Ectodermal cell (in vitro differentiated cells): ENCODE data around the gene OR4K17. TPM values are rescaled to one million over a fixed set of nuclear protein-coding genes. Genes with fewer than 3 reads are reported as not detected.
"Not testable (repeated sequence)": the region's sequence is repeated elsewhere in the genome, so short reads cannot be mapped to it uniquely, and the experiment has no call there.

ENCODE experiments used
- H3K27ac ChIP-seq: 2 replicates; pipeline ENCODE4 v1.7.0; 2013; ENCODE audit warnings: mild to moderate bottlenecking, low read depth, low read length; ENCODE audit not compliant: insufficient read depth, poor library complexity, severe bottlenecking
- H3K27me3 ChIP-seq: 2 replicates; pipeline ENCODE4 v1.7.0; 2013; ENCODE audit warnings: mild to moderate bottlenecking, low read length; ENCODE audit not compliant: insufficient read depth, control insufficient read depth, poor library complexity, severe bottlenecking
- H3K36me3 ChIP-seq: one replicate; pipeline ENCODE4 v1.7.0; 2013; ENCODE audit warnings: low read length; ENCODE audit not compliant: control insufficient read depth, insufficient read depth
- H3K4me1 ChIP-seq: one replicate; pipeline ENCODE4 v1.7.0; 2013; ENCODE audit warnings: low read length; ENCODE audit not compliant: control insufficient read depth, insufficient read depth
- H3K4me3 ChIP-seq: 2 replicates; pipeline ENCODE4 v1.7.0; 2013; ENCODE audit warnings: low read depth, low read length, control low read depth; ENCODE audit not compliant: insufficient read depth
- H3K9me3 ChIP-seq: 2 replicates; pipeline ENCODE4 v1.7.0; 2013; ENCODE audit warnings: mild to moderate bottlenecking, low read length, moderate library complexity; ENCODE audit not compliant: control insufficient read depth
- WGBS, 2 experiments: methylation state at CpG; one replicate each; pipeline ENCODE4 v1.1.7; 2013; ENCODE audit warnings: missing lambda C conversion rate in 2 of 2; 5-methylcytosine and 5-hydroxymethylcytosine counted together
- polyA plus RNA-seq, 4 experiments: library from polyadenylated mRNA; stranded (reverse); fragments of 50-300 nt; gene quantifications; one replicate each; pipeline ENCODE4 v1.2.3, GENCODE V29; 2013

Gene OR4K17, protein sequence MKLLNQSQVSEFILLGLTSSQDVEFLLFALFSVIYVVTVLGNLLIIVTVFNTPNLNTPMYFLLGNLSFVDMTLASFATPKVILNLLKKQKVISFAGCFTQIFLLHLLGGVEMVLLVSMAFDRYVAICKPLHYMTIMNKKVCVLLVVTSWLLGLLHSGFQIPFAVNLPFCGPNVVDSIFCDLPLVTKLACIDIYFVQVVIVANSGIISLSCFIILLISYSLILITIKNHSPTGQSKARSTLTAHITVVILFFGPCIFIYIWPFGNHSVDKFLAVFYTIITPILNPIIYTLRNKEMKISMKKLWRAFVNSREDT
- not detected for polyA plus RNA-seq (2013, experiment 1 of 4)
- polyA plus RNA-seq (2013, experiment 2 of 4), result not detected
- not detected for polyA plus RNA-seq (2013, experiment 3 of 4)
- not detected for polyA plus RNA-seq (2013, experiment 4 of 4)

DNA sequence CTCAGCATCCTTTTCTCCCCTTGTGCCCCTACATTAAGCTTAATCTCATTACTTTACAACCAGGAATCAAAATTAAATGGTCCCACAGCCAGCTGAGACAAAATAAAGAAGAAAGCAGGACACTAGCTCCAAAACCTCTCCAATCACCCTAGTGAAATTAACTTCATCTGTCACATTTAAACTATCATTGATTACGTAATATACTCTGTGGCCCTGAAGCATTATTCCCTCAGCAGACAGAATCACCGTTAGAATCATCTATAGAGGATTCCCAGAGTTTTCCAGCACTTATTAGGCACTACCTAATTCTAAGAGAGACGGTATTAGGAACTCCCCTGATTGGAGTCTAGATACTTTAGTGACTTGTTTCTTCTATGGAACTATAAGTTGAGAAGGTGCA lies at the start of gene OR4K17:
Gene OR4K17 (plus strand): TSS at position 302 of the 400 bp plus-strand sequence. CDS start 6,761 bp downstream, outside the sequence.
- Histone ChIP-seq H3K9me3 (no peaks in the 10 kb centered on the region), H3K4me3 (no peak within 1 kb of the TSS), H3K27me3 (no peaks in the 10 kb centered on the region), H3K36me3 (no peaks in the 10 kb centered on the region), H3K27ac (no peak within 1 kb of the TSS), H3K4me1 (no peaks in the 10 kb centered on the region)
- 49 to 60% methylated on average over 3 of the region's 3 CpGs for WGBS, 2 experiments

DNA sequence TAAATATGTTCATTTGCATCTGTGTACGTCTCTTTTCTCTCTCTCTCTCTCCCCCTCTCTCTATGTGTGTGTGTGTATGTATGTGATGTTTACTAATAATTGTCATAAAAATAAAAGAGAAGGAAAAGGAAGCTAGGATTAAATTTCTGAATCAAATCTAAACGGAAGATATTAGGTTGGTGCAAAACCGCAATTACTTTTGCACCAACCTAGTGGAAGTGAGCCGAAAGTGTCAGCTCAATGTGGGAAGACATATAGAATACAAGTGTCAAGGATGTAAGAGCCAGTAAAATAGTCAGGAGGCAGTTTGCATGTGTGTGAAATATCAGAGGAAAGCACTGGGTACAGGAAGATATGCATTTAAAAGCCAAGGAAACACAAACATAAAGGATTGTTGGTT lies 18.5 kb upstream of the OR4K17 start:
- Histone ChIP-seq H3K4me3 (no peak overlapping the region), H3K36me3 (no peaks in the 10 kb centered on the region), H3K9me3 (no peaks in the 10 kb centered on the region), H3K4me1 (no peaks in the 10 kb centered on the region), H3K27me3 (no peaks in the 10 kb centered on the region), H3K27ac (no peak overlapping the region)
- WGBS, 2 experiments, result 63 to 69% methylated on average over 3 of the region's 4 CpGs

DNA sequence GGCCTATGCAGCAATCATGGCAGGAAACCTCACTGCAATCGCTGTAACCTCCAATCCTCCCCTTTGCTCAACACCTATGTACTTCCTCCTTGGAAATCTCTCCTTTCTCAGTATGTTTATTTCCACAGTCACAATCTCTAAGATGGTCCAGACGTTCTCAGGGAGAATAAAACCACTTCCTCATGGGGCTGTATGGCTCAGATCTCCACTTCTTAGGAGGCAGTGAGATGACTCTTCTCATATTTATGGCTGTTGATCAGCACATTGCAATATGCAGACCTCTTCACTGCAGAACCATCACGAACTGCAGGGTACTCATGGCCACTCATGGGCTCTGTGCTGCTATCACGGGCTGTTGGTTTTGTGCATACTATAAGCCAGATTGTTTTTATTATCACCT lies 17.1 kb upstream of the OR4K17 start:
- no peak overlapping the region for H3K27ac ChIP-seq
- H3K4me3 ChIP-seq, result no peak overlapping the region
- H3K9me3 ChIP-seq, result no peaks in the 10 kb centered on the region
- 26 to 29% methylated on average over 4 of the region's 4 CpGs for WGBS, 2 experiments
- H3K36me3 ChIP-seq, result no peaks in the 10 kb centered on the region
- no peaks in the 10 kb centered on the region for H3K27me3 ChIP-seq
- H3K4me1 ChIP-seq, result no peaks in the 10 kb centered on the region

DNA sequence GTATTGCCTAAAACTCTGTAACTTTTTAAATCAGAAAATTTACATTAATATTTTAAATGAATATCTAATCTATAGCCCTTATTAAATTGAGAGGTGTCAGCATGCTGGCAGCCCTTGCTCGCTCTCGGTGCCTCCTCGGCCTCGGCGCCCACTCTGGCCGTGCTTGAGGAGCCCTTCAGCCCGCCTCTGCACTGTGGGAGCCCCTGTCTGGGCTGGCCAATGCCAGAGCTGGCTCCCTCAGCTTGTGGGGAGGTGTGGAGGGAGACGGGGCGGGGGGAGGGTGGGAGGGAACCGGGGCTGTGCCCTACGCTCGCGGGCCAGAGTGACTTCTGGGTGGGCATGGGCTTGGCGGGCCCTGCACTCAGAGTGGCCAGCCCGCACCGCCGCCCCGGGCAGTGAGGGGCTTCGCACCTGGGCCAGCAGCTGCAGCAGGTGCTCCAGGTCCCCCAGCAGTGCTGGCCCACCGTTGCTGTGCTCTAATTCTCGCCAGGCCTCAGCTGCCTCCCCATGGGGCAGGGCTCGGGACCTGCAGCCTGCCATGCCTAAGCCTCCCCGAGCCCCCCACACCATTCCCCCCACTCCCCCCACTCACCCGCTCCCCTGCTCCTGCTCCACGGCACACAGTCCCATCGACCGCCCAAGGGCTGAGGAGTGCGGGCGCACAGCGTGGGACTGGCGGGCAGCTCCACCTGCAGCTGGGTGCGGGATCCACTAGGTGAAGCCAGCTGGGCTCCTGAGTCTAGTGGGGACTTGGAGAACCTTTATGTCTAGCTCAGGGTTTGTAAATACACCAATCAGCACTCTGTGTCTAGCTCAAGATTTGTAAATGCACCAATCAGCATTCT lies 11.4 kb upstream of the OR4K17 start:
- not testable (repeated sequence) for H3K4me1 ChIP-seq, H3K27ac ChIP-seq, H3K36me3 ChIP-seq, H3K27me3 ChIP-seq, H3K4me3 ChIP-seq, H3K9me3 ChIP-seq
- WGBS, 2 experiments, result 83 to 84% methylated on average over 32 of the region's 32 CpGs

DNA sequence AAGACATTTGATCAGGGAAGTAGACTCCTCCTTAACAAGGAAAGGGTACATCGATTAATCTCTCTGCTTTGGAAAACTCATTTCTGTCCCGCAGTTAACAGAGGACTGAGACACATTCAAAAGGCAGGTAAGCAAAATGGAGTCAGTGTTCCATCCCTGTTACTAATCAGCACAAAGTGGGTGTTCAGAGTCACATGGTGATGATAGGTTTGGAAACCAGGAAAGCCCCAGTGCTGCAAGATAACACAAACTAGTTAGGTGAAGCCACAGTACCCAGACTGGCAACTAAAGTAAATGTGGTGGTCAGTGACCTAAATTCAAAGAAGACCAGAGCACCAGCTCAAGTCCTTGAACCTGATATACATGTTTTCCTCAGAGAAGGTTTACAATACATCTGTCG lies 1.8 kb downstream of the OR4K17 start:
- H3K27me3 ChIP-seq, result no peaks in the 10 kb centered on the region
- no peak overlapping the region for H3K4me3 ChIP-seq
- H3K4me1 ChIP-seq, result no peaks in the 10 kb centered on the region
- H3K36me3 ChIP-seq, result no peaks in the 10 kb centered on the region
- 81% methylated on average over 3 of the region's 3 CpGs for WGBS, 2 experiments
- no peak overlapping the region for H3K27ac ChIP-seq
- H3K9me3 ChIP-seq, result peaks cover 7% of the 10 kb centered on the region

DNA sequence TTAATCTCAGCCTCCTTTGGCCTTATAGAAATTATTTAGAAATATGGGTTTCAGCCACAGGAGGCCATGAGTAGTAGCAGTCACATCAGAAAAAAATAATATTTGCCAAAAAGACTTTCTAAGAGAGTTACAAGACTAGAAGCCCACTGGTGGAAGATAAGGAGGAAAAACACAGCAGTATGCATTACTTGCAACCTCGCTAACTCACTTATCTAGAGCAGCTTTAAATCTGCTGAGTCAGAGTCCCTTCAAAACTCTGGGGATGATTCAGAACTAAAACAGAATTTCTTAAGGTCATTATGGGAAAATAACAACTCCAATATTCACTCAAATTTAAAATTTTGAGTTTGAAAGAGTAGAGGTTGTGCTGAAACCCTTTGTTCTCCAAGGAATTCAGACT lies 6.2 kb downstream of the OR4K17 start:
- Histone ChIP-seq H3K4me3 (no peak overlapping the region), H3K9me3 (peaks cover 15% of the 10 kb centered on the region), H3K27me3 (no peaks in the 10 kb centered on the region), H3K27ac (no peak overlapping the region), H3K4me1 (no peaks in the 10 kb centered on the region), H3K36me3 (no peaks in the 10 kb centered on the region)
- WGBS, 2 experiments, result 50 to 60% methylated on average over 1 of the region's 1 CpG

DNA sequence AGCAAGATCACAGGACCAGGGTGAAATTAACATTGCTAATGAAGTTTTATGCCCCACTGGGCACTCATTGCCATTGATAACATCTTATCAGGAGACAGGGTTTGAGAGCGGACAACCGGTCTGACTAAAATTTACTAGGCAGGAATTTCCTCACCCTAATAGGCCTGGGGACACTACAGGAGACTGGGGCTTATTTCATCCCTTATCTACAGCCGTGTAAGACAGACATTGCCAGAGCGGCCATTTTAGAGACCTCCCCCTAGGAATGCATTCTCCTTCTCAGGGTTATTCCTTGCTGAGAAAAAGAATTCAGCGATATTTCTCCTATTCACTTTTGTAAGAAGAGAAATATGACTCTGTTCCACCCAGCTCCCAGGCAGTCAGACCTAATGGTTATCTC lies 8.3 kb downstream of the OR4K17 start:
- WGBS, 2 experiments, result 77% methylated on average over 5 of the region's 5 CpGs
- H3K36me3 ChIP-seq, result no peaks in the 10 kb centered on the region
- H3K27me3 ChIP-seq, result no peaks in the 10 kb centered on the region
- H3K4me1 ChIP-seq, result no peaks in the 10 kb centered on the region
- H3K9me3 ChIP-seq, result peaks cover 22% of the 10 kb centered on the region
- H3K27ac ChIP-seq, result no peak overlapping the region
- H3K4me3 ChIP-seq, result no peak overlapping the region

DNA sequence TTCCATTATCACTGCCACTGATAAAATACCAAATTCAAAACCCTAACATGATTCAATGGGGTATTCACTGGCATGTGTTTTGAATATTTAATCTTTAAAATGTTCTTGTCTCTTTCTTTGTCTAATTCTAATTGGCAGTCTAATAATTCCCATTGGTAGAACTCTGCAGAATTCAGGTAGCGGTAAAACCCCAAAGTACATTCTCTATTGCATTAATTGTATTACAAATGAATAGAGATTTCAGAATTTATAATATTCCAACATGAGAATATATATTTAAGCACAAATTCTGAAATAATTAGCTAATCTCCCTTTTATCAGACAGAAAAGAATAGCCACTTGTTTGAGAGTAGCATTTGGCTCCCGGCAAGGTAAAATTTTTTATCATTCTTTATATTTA lies 28.0 kb downstream of the OR4K17 start, which contains the start of gene OR4N5:
Gene OR4N5 (plus strand): TSS at position 301 of the 400 bp plus-strand sequence. CDS start 4,916 bp downstream, outside the sequence.
- Histone ChIP-seq H3K36me3 (no peaks in the 10 kb centered on the region), H3K27me3 (no peaks in the 10 kb centered on the region), H3K9me3 (peaks cover 19% of the 10 kb centered on the region), H3K27ac (no peak within 1 kb of the TSS), H3K4me1 (no peaks in the 10 kb centered on the region), H3K4me3 (no peak within 1 kb of the TSS)
- no CpG with 5 or more reads among the region's 2 CpGs for WGBS, 2 experiments

DNA sequence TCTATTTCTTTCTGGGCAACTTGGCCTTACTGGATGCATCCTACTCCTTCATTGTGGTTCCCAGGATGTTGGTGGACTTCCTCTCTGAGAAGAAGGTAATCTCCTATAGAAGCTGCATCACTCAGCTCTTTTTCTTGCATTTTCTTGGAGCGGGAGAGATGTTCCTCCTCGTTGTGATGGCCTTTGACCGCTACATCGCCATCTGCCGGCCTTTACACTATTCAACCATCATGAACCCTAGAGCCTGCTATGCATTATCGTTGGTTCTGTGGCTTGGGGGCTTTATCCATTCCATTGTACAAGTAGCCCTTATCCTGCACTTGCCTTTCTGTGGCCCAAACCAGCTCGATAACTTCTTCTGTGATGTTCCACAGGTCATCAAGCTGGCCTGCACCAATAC lies 33.4 kb downstream of the OR4K17 start:
- Histone ChIP-seq H3K36me3 (no peaks in the 10 kb centered on the region), H3K4me1 (no peaks in the 10 kb centered on the region), H3K9me3 (peaks cover 7% of the 10 kb centered on the region), H3K4me3 (no peak overlapping the region), H3K27ac (no peak overlapping the region), H3K27me3 (no peaks in the 10 kb centered on the region)
- WGBS, 2 experiments, result 56 to 64% methylated on average over 7 of the region's 7 CpGs

DNA sequence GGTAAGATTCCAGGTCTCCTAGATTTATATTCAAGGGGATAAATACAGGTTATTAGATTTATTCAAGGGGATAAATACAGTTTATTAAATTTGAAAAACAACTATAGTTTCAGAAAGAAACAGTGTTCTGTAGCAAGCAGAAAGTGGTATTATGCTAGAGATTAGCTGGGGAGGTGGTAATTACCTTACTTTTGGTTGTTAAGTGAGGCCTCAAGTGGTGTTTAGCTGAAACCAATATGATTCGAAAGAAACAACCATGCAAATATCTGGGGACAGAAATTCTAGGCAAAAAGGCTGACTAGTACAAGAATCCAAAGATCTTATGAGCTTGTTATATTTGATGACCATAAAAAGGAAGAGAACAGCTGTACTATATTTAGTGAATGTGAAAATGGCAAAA lies 34.3 kb downstream of the OR4K17 start:
- Histone ChIP-seq H3K27ac (no peak overlapping the region), H3K9me3 (peaks cover 10% of the 10 kb centered on the region), H3K4me1 (no peaks in the 10 kb centered on the region), H3K4me3 (no peak overlapping the region), H3K36me3 (no peaks in the 10 kb centered on the region), H3K27me3 (no peaks in the 10 kb centered on the region)
- 56 to 79% methylated on average over 1 of the region's 1 CpG for WGBS, 2 experiments
